Omental fat pad (tissue), 4 donors: Measurements from ENCODE around the gene APOL1. TPM values are rescaled to one million over a fixed set of nuclear protein-coding genes. Genes with fewer than 3 reads are reported as not detected.

Source experiments
- ATAC-seq: fragments of 150-250 bp; one replicate; pipeline ENCODE4 v1.9.1; 2016; ENCODE audit warnings: mild to moderate bottlenecking, moderate library complexity; ENCODE audit not compliant: low FRiP score
- DNase-seq: peaks from one replicate; pipeline ENCODE4 v3.0.0-alpha.2; 2019; ENCODE audit warnings: low spot score
- total RNA-seq, 4 donors: library from RNA; depleted of rRNA; stranded (reverse); fragments of >200 nt; gene quantifications; one replicate each; pipeline ENCODE4 v1.1.0, GENCODE V29; 2016
- TF ChIP-seq, protein P1 (sequence below), 3 donors: fragments of 450-650 bp; IDR thresholded peaks; one replicate each; pipeline ENCODE4 v1.5.1; 2016 to 2017; ENCODE audit warnings: antibody characterized with exemption in 3 of 3, mild to moderate bottlenecking in 3 of 3, moderate library complexity in 2 of 3

The APOL1 gene
- total RNA-seq, 4 donors from 2014 or later: 27.3 to 89.3 (median 65.3) TPM

DNA sequence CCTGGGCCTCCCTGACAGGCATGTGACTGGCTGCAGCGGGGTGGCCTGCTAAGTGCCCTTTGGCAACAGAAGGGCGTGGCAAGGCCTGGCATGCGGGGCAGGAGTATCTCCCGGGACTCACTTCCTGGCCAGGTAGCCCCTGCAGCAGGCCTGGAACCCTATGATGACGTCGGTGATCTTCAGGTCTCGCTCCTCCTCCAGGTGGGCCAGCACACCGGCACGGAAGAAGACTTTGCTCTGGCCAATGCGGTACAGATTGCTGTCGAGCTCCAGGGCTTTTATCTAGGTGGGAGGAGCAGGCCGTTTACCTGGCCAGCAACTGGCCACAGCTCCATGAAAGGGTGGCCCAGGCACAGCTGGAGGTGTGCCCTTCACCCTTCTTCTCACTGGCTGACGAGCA is 50.9 kb downstream of the APOL1 start:
- TF ChIP-seq, protein P1, sequence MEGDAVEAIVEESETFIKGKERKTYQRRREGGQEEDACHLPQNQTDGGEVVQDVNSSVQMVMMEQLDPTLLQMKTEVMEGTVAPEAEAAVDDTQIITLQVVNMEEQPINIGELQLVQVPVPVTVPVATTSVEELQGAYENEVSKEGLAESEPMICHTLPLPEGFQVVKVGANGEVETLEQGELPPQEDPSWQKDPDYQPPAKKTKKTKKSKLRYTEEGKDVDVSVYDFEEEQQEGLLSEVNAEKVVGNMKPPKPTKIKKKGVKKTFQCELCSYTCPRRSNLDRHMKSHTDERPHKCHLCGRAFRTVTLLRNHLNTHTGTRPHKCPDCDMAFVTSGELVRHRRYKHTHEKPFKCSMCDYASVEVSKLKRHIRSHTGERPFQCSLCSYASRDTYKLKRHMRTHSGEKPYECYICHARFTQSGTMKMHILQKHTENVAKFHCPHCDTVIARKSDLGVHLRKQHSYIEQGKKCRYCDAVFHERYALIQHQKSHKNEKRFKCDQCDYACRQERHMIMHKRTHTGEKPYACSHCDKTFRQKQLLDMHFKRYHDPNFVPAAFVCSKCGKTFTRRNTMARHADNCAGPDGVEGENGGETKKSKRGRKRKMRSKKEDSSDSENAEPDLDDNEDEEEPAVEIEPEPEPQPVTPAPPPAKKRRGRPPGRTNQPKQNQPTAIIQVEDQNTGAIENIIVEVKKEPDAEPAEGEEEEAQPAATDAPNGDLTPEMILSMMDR (IDR thresholded peaks at IDR 0.05): no peak
- ATAC-seq (no peak), DNase-seq (no peak)

DNA sequence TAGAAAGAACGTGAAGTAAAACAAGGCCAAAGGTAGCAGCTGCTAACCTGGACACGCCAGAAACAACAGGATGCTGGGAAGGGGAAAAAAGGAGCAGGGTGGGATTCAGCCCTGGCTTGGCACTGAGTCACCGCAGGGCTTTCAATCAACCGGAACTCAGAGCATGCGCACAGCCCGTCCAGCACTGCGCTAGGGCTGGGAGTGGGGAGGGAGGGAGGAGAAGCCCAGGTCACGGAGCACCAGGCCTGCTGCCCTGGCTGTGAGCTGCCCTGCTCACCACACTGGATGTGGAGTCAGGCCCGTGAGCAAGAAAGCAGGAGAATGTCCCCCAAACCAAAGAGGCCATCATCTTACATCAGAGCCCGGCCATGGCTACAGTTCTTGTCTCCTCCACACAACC is 51.5 kb downstream of the APOL1 start:
- DNase-seq (no peak), ATAC-seq (no peak)
- TF ChIP-seq, protein P1 (IDR thresholded peaks at IDR 0.05): no peak

GRCh38 chr22:36305813-36306212 is 52.9 kb downstream of the APOL1 start:
- TF ChIP-seq, protein P1 (IDR thresholded peaks at IDR 0.05): no peak
- ATAC-seq: no peak
- DNase-seq: no peak

- no peak for DNase-seq
Measured at GRCh38 chr22:36306227-36306626, 53.3 kb downstream of the APOL1 start.

GRCh38 chr22:36308880-36309279 is 55.9 kb downstream of the APOL1 start:
- TF ChIP-seq, protein P1 (IDR thresholded peaks at IDR 0.05): no peak
- no peak for ATAC-seq
- no peak for DNase-seq

More at GRCh38 chr22:36306227-36306626, 53.3 kb downstream of the APOL1 start:
- ATAC-seq: no peak
- TF ChIP-seq, protein P1 (IDR thresholded peaks at IDR 0.05): no peak

- ATAC-seq: no peak
- TF ChIP-seq, protein P1 (IDR thresholded peaks at IDR 0.05): no peak
- DNase-seq: no peak
Measured at GRCh38 chr22:36311386-36312085, 58.6 kb downstream of the APOL1 start.

- no peak for ATAC-seq
- TF ChIP-seq, protein P1 (IDR thresholded peaks at IDR 0.05): no peak
- no peak for DNase-seq
Measured at GRCh38 chr22:36315325-36315724, 62.4 kb downstream of the APOL1 start.
